HG02973 (cell line): ENCODE data around the gene ST8SIA2.
A peak's percentile ranks its signal among the peaks of the same experiment; 100 is the strongest.

Source experiments
- ATAC-seq: cut with Tn5 transposase; IDR thresholded peaks from one replicate; pipeline ENCODE4 v1.9.1; 2021; ENCODE audit warnings: moderate library complexity; ENCODE audit not compliant: unreplicated experiment

Gene ST8SIA2

GRCh38 chr15:92393071-92393979 is at the start of gene ST8SIA2:
Gene ST8SIA2 (plus strand): TSS chr15:92393881. CDS start chr15:92394065, 184 bp downstream.
- no peak for ATAC-seq

GRCh38 chr15:92343924-92344643 is 49.6 kb upstream of the ST8SIA2 start:
- ATAC-seq, result no peak

DNA sequence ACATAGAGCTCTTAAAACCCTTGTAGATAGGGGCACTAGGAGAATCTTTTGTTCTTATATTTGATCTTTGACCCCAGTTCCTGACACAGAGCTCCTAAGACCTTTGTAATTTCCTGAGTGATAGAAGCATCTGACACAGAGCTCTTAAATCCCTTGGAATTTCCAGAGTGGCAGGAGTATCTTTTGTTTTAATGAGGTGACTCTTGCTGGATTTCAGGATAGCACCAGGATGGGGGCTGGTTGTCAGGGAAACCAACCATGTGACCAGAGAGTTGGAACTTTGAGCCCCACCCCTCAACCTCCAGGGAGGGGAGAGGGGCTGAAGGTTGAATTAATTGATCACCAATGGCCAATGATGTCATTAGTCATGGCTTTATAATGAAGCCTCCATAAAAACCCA is 47.6 kb upstream of the ST8SIA2 start:
- ATAC-seq, result no peak

DNA sequence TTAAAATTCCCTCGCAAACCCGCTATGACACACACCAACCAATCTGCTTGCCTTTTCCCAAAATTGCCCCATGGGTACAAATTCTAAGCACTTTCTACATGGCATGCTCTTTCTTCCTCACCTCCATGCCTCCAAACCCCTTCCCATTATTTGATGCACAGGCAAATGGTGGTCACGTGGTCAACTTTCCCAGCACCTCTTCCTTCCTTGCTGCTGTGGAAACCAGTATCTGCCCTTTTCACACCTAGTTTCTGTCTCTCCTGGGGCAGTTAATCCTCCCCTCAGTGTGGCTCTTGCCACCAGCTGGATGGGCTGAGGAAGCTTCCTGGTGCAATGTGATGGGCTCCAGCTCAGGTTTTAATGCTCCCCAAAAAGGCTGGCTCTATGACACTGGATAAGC is 38.4 kb upstream of the ST8SIA2 start:
- ATAC-seq, result no peak

DNA sequence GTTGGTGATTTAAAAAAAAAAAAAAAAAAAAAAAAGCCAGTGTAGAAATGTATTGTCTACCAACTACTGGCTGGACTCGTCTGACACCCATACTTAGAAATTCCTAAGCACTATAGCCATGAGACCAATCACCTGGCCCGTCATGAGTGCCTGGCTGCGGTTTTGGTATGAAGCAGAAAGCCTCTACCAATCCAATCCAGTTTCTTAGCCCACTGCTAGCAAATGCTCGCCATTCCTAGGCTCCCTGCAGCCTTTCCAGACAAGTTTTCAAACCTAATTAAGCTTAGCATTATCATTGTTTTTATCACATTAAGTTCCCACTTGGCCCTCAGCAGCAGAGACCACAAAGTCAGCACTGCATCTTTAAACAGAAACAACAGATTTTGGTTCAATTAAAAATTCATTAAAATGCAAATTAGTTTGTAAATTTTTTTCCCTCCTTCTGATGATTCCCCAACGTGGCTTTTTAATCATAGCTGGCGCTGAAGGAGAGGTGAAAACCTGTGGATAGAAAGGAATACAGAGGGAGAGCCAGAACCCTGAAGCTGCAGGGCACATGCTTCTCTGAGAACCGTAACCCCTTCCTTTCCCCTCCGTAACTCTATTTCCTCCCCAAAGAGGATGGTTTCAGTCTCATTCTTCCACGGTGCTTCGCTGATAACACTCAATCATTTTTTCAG is 32.2 kb upstream of the ST8SIA2 start:
- ATAC-seq, result no peak

DNA sequence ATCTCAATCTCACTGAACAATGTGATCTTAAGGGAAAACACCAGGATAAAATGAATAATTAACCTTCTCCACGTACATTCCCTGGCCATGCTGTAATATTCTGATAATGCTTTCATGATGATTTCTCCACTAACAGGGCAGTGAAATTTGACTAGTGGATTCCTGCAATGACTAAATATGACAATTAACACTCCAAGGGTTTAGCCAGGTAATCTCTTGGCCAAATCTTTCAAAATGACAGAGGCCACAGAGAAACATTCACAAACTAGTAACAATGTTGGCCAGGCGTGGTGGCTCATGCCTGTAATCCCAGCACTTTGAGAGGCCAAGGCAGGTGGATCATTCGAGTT is 31.7 kb upstream of the ST8SIA2 start:
- no peak for ATAC-seq

DNA sequence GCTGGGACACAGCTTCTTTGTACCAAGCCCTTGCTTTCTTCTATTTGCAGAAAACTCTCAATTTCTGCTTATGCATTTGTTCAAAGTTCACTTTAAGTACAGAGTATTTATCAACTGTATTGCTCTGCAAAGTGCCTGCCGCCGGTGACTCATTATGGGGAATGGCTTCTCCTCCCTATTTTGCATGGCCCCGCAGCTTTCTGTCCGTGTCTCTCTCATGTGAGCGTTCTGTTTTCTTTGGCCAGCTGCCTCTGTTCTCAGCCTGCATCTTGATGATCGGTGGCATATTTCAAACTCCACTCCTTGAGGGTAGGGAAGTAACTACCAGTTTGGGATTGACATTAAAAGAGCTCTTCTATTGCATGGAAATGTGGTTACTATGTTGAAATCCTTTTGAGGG is 28.6 kb upstream of the ST8SIA2 start:
- ATAC-seq, result no peak

- ATAC-seq, result no peak
Observed at GRCh38 chr15:92365906-92366305, 27.8 kb upstream of the ST8SIA2 start.

DNA sequence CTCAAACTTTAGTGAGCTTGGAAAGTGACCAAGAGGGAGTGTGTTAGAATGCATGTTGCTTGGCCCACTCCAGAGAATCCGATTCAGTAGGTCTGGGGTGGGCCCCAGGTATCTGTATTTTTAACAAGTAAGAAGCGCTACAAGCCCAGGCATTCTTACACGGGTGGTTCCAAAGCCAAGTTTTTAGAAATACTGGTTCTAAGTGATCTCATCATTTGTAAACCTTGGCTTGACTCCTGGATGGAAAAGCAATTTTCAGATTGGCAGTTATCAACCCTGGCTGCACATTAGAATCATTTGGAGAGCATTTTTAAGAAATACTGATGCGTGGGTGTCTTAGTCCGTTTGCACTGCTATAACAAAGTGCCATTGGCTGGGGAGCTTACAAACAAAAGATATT is 27.3 kb upstream of the ST8SIA2 start:
- no peak for ATAC-seq

- ATAC-seq, result no peak
Observed at GRCh38 chr15:92375057-92375456, 18.6 kb upstream of the ST8SIA2 start.

DNA sequence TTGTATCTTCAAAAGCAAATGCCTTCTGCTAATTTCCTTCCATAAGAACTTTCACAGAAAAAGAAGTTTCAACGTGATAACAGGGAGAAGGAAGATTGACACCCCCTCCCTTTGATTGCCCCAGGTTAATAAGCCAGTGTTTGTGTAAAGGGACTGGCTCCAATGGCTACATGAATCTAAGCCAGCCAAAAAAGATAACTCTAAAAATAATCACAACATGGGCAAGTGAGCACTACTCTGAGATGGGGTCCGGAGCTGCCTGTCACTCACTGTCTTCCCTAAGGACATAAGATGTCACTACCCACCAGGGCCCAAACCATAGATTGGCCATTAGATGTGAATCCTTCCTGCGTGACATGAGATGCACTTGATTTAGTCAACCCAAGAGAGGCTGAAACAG is 17.6 kb upstream of the ST8SIA2 start:
- ATAC-seq, result no peak

DNA sequence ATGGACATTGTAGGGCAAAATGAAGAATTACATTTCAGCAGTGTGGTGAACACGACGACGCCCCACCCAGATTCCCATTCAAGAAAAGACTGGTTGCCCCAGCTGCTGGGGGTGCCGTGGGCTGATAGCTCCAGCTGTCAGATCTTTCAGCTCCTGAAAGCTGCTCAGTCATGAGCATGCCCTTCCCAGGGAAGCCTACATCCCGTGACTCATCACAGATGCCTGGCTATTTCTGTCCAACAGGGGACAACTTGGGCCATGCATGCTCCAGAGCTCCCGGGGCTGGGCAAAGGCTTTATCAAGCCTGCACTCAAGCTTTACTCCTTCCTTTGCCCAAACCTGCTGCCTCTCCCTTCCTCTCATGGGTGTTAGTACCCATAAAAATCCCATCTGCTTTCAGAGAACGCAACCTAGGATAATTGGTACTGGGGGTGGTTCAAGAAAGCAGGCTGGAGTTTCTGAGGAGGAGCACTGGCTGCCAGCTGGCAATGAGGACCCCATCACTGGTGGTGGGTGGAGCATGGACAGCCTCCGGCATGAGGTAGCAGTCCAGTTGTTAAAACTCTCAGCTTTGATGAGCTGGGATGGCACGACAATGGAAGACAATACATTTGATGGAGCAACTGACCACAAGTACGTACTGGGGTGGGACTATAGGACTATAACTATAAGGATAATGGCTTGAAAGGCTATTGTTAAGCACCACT is 16.4 kb upstream of the ST8SIA2 start:
- ATAC-seq, result no peak

DNA sequence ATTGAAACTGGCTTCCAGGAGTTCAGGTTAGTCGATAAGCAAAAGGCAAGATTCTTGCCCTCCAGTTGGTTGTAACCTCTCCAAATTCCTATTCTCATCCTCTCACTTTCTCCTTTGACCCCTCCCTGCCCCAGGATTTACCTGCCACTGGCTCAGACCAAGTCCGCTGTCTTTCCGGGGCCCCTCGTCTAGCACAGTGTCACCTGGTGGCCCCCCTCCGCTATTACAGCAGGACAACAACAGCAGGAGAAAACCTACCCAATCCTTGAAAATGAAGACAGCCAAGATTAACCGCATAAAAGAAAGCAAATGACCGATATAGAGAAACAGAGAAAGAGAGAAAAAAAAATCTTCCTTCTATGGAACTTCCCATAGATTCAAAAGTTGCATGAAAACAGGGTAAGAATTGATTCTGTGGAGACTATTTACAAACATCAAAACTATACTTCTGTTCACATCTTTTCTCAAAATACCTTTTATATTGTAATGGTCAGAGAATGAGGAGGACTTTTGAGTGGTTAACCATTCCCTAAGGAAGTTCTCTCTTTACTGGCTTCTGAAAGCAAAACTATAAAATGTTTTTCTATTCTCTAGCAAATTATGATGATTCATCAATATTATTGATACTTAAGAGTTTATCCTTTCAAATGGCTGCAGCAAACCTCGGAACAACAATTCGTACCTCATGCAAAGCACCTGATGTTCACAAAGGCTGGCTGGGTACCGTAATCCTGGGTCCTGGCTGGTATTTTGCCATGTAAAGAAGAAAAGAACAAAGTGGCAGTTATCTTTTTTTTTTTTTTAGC is 10.0 kb upstream of the ST8SIA2 start:
- ATAC-seq, result peak; percentile 76

DNA sequence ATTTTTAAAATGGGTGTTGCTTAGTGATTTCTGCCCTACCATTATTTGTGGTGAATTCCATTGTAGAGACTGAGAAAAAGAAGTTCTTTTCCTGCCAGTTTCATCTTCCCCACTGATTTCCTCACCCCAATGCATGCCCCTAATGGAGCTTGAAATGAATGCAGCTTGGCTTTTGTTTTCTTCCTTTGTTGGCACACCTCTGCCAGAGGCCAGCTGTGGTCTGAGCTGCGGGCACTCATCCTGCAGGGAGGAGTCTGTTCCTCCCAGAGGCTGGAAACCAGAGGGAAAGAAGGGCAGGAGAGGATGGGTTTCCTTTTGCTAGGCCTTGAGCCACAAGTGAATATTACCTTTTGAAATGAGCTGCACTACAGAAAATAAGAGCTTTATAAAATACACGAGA is 9.3 kb upstream of the ST8SIA2 start:
- ATAC-seq, result no peak

DNA sequence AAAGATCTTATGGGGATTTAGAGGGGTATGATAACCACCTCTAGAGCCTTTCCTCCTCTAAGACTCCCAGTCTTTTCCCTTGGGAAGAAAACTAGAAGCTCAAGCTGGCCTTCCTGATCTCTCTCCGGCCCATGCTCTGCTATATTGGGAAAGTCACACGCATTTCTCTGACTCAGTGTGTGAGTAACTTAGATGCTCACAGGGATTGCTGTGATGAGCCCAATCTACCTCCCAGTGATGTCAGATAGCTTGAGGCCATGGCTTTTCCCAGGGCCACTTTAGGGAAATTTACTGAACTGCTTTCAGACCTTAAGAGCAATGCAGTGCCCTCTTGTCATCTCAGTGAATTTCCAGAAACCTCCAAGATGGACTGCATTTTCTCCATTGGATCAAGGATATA is 8.6 kb upstream of the ST8SIA2 start:
- no peak for ATAC-seq

- no peak for ATAC-seq
Observed at GRCh38 chr15:92391640-92392039, 2.0 kb upstream of the ST8SIA2 start.

GRCh38 chr15:92392462-92392861 is 1.2 kb upstream of the ST8SIA2 start:
- ATAC-seq, result no peak

- no peak for ATAC-seq
Observed at GRCh38 chr15:92393980-92394308, 263 bp downstream of the ST8SIA2 start.

DNA sequence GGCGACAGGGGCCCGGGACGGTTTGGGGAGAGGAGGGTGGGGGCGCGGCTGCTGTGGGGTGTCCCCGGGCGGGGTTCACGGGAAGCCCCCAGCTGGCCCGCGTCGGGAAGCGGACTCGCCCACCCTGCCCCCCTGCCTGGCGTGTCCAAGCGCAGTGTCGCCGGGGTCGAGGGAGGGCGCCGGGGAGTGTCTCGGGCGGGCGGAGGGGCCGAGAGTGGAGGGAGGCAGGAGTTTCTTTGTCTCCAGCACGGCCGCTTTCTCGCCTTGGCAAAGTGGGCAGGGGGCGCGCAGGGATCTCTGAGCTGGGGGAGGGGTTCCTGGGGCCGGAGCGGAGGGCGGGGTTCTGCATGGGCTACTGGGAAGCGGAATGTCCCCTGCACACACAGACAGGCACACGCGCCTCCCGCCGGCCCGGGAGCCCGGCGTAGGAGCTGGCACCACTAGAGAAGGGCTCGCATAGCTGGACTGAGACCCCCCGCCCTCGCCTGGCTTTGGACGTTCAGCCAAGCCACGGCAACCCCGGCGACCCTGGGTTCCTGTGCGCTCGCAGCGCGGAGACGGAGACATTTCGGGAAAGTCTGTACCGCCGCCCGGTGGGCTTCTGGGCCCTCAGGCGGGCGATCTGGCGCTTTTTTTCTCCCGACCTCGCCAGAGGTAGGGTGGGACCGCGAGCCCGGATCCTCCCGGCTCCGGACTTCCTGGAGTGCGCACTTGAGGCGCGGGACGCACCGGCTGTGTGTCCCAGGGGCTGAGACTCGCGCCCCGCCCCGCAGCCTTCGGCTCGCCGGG is 822 bp downstream of the ST8SIA2 start:
- ATAC-seq, result no peak
